K562 (cell line): ENCODE measurements around the gene AFDN. TPM values are rescaled to one million over a fixed set of nuclear protein-coding genes. Genes with fewer than 3 reads are reported as not detected.

Experiments used
- ILK ChIP-seq: fragments of 450-650 bp; IDR thresholded peaks from 2 replicates; pipeline ENCODE4 v1.6.1; 2016; ENCODE audit warnings: missing genetic modification characterization, low read depth, mild to moderate bottlenecking, missing compliant biosample characterization, moderate library complexity, borderline replicate concordance
- LARP7 ChIP-seq: fragments of 450-650 bp; IDR thresholded peaks from 2 replicates; pipeline ENCODE4 v1.6.1; 2016
- NONO ChIP-seq, 2 experiments: fragments of 200-400 bp in 1 of 2; fragments of 450-650 bp in 1 of 2; formaldehyde crosslinking in 1 of 2; IDR thresholded peaks; 2 replicates each; pipeline ENCODE4 v1.6.1; 2017; ENCODE audit warnings: low read depth in 2 of 2, mild to moderate bottlenecking in 2 of 2, moderate library complexity in 2 of 2, low read length in 1 of 2
- SMAD2 ChIP-seq: fragments of 150-350 bp; IDR thresholded peaks from 2 replicates; pipeline ENCODE4 v1.6.1; 2014; ENCODE audit warnings: low read depth, mild to moderate bottlenecking, low read length
- ZBTB17 ChIP-seq: fragments of 450-650 bp; formaldehyde crosslinking; IDR thresholded peaks from 2 replicates; pipeline ENCODE4 v1.4.0; 2020; ENCODE audit warnings: mild to moderate bottlenecking
- polyA plus RNA-seq, 8 experiments: library from polyadenylated mRNA; depleted of rRNA in 4 of 8; stranded (reverse) in 5 of 8; unstranded in 3 of 8; fragments of >200 nt; fragmentation: Nextera tagmentation in 2 of 8; fragmentation: Illumina TruSeq in 1 of 8; extraction: Ambion mirVana in 2 of 8; extraction: Trizol in 1 of 8; gene quantifications; 2 replicates each; pipeline versions ENCODE4 v1.2.1 to v1.2.3, GENCODE V29; 2011 to 2014; ENCODE audit warnings: inconsistent platforms in 1 of 8, missing spikeins in 1 of 8
- total RNA-seq, 7 experiments: library from RNA; depleted of rRNA in 6 of 7; stranded (reverse); fragments of >200 nt in 6 of 7; fragmentation: Illumina TruSeq in 2 of 7; extraction: Trizol in 2 of 7; gene quantifications; 2 replicates each; pipeline versions ENCODE4 v1.2.1 to v1.2.3, GENCODE V29; 2011 to 2021; ENCODE audit warnings: low replicate concordance in 1 of 7
- TF ChIP-seq, protein P1 (sequence below): fragments of 450-650 bp; IDR thresholded peaks from 2 replicates; pipeline ENCODE4 v1.6.1; 2016; ENCODE audit warnings: low read depth
- TF ChIP-seq, protein P2 (sequence below): sonication (generic); formaldehyde crosslinking; IDR thresholded peaks from 2 replicates; pipeline ENCODE4 v1.8.0; 2022; ENCODE audit warnings: missing genetic modification reagents, mild to moderate bottlenecking, borderline replicate concordance
- TF ChIP-seq, protein P3 (sequence below): fragments of 250-450 bp; sonication (Bioruptor Pico); IDR thresholded peaks from 2 replicates; pipeline ENCODE4 v1.5.0; 2022; ENCODE audit warnings: mild to moderate bottlenecking
- TF ChIP-seq, protein P4 (sequence below): fragments of 250-450 bp; sonication (Bioruptor Pico); IDR thresholded peaks from 2 replicates; pipeline ENCODE4 v1.6.1; 2021; ENCODE audit warnings: mild to moderate bottlenecking
- TF ChIP-seq, protein P5 (sequence below): sonication (generic); formaldehyde crosslinking; IDR thresholded peaks from 2 replicates; pipeline ENCODE4 v1.8.1; 2023; ENCODE audit warnings: mild to moderate bottlenecking, missing genetic modification reagents, moderate library complexity

Gene AFDN
- total and polyA plus RNA-seq, 9 of the 15 experiments (the other 6 are each of a cell fraction or from before 2014, with no cell fraction given) = 7.2 to 129 (median 105) TPM

DNA sequence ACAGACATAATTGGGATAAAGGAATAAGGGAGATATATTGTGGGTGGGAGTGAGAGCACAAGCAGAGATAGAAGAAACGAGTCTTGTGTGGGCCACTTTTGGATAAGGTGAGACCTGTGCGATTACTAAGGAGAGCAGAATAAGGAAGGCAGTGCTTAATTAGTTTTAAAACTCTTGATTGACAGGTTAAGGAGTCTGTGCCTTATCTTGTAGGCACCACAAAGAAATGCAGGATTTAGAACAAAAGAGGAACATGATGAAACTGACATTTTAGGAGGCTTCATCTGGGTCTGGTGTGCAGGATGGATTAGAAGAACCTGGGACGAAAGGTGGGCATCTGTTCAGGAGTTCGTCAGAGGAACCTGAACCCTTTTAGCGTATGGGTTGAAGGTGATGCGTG, 100.5 kb downstream of the AFDN start (continued):
- TF ChIP-seq, protein P1, sequence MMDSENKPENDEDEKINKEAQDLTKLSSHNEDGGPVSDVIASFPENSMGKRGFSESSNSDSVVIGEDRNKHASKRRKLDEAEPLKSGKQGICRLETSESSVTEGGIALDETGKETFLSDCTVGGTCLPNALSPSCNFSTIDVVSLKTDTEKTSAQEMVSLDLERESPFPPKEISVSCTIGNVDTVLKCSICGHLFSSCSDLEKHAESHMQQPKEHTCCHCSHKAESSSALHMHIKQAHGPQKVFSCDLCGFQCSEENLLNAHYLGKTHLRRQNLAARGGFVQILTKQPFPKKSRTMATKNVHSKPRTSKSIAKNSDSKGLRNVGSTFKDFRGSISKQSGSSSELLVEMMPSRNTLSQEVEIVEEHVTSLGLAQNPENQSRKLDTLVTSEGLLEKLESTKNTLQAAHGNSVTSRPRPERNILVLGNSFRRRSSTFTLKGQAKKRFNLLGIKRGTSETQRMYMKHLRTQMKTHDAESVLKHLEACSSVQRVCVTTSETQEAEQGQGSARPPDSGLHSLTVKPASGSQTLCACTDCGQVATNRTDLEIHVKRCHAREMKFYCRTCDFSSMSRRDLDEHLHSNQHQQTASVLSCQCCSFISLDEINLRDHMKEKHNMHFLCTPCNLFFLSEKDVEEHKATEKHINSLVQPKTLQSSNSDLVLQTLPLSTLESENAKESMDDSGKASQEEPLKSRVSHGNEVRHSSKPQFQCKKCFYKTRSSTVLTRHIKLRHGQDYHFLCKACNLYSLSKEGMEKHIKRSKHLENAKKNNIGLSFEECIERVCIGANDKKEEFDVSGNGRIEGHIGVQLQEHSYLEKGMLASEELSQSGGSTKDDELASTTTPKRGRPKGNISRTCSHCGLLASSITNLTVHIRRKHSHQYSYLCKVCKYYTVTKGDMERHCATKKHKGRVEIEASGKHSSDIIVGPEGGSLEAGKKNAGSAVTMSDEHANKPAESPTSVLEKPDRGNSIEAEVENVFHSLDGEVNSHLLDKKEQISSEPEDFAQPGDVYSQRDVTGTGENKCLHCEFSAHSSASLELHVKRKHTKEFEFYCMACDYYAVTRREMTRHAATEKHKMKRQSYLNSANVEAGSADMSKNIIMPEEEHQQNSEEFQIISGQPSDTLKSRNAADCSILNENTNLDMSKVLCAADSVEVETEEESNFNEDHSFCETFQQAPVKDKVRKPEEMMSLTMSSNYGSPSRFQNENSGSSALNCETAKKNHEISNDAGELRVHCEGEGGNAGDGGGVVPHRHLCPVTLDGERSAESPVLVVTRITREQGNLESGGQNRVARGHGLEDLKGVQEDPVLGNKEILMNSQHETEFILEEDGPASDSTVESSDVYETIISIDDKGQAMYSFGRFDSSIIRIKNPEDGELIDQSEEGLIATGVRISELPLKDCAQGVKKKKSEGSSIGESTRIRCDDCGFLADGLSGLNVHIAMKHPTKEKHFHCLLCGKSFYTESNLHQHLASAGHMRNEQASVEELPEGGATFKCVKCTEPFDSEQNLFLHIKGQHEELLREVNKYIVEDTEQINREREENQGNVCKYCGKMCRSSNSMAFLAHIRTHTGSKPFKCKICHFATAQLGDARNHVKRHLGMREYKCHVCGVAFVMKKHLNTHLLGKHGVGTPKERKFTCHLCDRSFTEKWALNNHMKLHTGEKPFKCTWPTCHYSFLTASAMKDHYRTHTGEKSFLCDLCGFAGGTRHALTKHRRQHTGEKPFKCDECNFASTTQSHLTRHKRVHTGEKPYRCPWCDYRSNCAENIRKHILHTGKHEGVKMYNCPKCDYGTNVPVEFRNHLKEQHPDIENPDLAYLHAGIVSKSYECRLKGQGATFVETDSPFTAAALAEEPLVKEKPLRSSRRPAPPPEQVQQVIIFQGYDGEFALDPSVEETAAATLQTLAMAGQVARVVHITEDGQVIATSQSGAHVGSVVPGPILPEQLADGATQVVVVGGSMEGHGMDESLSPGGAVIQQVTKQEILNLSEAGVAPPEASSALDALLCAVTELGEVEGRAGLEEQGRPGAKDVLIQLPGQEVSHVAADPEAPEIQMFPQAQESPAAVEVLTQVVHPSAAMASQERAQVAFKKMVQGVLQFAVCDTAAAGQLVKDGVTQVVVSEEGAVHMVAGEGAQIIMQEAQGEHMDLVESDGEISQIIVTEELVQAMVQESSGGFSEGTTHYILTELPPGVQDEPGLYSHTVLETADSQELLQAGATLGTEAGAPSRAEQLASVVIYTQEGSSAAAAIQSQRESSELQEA = no peak
- TF ChIP-seq, protein P2, sequence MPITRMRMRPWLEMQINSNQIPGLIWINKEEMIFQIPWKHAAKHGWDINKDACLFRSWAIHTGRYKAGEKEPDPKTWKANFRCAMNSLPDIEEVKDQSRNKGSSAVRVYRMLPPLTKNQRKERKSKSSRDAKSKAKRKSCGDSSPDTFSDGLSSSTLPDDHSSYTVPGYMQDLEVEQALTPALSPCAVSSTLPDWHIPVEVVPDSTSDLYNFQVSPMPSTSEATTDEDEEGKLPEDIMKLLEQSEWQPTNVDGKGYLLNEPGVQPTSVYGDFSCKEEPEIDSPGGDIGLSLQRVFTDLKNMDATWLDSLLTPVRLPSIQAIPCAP (CRISPR knock-in tag) = no peak
- TF ChIP-seq LARP7 (no peak), ZBTB17 (CRISPR knock-in tag) (no peak), NONO (IDR thresholded peaks at IDR 0.05; ENCODE audit: low read depth in 2 of 2, low read length in 1 of 2) (no peak), SMAD2 (no peak), ILK (no peak)
- TF ChIP-seq, protein P3, sequence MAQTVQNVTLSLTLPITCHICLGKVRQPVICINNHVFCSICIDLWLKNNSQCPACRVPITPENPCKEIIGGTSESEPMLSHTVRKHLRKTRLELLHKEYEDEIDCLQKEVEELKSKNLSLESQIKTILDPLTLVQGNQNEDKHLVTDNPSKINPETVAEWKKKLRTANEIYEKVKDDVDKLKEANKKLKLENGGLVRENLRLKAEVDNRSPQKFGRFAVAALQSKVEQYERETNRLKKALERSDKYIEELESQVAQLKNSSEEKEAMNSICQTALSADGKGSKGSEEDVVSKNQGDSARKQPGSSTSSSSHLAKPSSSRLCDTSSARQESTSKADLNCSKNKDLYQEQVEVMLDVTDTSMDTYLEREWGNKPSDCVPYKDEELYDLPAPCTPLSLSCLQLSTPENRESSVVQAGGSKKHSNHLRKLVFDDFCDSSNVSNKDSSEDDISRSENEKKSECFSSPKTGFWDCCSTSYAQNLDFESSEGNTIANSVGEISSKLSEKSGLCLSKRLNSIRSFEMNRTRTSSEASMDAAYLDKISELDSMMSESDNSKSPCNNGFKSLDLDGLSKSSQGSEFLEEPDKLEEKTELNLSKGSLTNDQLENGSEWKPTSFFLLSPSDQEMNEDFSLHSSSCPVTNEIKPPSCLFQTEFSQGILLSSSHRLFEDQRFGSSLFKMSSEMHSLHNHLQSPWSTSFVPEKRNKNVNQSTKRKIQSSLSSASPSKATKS (CRISPR knock-in tag) = no peak
- TF ChIP-seq, protein P4, sequence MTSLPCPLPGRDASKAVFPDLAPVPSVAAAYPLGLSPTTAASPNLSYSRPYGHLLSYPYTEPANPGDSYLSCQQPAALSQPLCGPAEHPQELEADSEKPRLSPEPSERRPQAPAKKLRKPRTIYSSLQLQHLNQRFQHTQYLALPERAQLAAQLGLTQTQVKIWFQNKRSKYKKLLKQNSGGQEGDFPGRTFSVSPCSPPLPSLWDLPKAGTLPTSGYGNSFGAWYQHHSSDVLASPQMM (CRISPR knock-in tag) = no peak
- TF ChIP-seq, protein P5, sequence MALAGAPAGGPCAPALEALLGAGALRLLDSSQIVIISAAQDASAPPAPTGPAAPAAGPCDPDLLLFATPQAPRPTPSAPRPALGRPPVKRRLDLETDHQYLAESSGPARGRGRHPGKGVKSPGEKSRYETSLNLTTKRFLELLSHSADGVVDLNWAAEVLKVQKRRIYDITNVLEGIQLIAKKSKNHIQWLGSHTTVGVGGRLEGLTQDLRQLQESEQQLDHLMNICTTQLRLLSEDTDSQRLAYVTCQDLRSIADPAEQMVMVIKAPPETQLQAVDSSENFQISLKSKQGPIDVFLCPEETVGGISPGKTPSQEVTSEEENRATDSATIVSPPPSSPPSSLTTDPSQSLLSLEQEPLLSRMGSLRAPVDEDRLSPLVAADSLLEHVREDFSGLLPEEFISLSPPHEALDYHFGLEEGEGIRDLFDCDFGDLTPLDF (CRISPR knock-in tag) = no peak
- TF ChIP-seq, all 486 proteins: peak for 5
